Measurements from ENCODE around the gene NRCAM. TPM values are rescaled to one million over a fixed set of nuclear protein-coding genes. Genes with fewer than 3 reads are reported as not detected.

NRCAM gene
- total and polyA plus RNA-seq, 10 of the 15 experiments (the other 5 are each of a cell fraction or from before 2014, with no cell fraction given) = 0.30 to 2.0 (median 1.0) TPM

DNA sequence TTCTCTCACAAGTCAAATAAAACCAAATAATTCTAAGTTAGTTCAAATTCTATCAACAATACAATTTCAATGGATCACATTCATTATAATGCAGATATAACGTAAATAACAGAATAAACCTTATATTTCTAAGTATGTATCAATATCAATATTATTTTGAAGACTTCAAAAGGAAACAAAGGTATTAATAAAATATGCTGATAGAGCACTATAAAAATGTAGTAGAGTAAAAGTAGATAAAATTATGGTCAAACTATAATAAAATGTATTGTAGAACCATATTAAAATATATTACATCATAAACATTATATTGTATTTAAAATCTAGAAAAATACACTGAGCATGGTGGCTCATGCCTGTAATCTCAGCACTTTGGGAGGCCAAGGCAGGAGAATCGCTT lies 23.5 kb upstream of the NRCAM start:
- ChIA-PET POLR2A (no interaction called here), CTCF (no interaction called here), SMC1A (ENCODE audit: uncharacterized antibody, unreplicated experiment) (interaction anchor here (1.6 kb wide), 1 partner anchor 17 kb away, joined by 5 read pairs; no protein-coding TSS in a partner anchor), RAD21 (ENCODE audit: unreplicated experiment) (interaction anchor here (1.8 kb wide), 1 partner anchor 17 kb away, joined by 5 read pairs; no protein-coding TSS in a partner anchor)
- Histone ChIP-seq H3K36me3 (ENCODE audit: control insufficient read depth in 2 of 2, insufficient read depth in 2 of 2, low read length in 1 of 2) (no peaks in the 10 kb centered on the region), H3K4me1 (ENCODE audit: control insufficient read depth, insufficient read depth, low read length) (no peaks in the 10 kb centered on the region), H3K9me3 (replicated peaks; ENCODE audit: control insufficient read depth, insufficient read depth, low read length) (no peaks in the 10 kb centered on the region), H2AFZ (ENCODE audit: control insufficient read depth, low read depth, low read length) (no peak overlapping the region), H3K4me3 (no peak overlapping the region), H3K79me2 (ENCODE audit: control insufficient read depth, insufficient read depth, low read length) (no peaks in the 10 kb centered on the region), H3K9ac (ENCODE audit: control insufficient read depth, insufficient read depth, low read length) (no peak overlapping the region), H3K4me2 (ENCODE audit: control insufficient read depth, insufficient read depth) (no peak overlapping the region), H3K27ac (ENCODE audit: control insufficient read depth, insufficient read depth) (no peak overlapping the region), H4K20me1 (ENCODE audit: control insufficient read depth, insufficient read depth) (no peaks in the 10 kb centered on the region), H3K27me3 (replicated peaks in 1 of 2; ENCODE audit: control insufficient read depth in 2 of 2, insufficient read depth in 2 of 2, low read length in 1 of 2) (no peaks in the 10 kb centered on the region)
- intact Hi-C loops (cut with micrococcal nuclease; ENCODE audit: unreplicated experiment) (no loop called here), in situ Hi-C loops (cut with MboI) (no loop called here)
- no peak for TF ChIP-seq TCF7 (IDR thresholded peaks at IDR 0.05; ENCODE audit: borderline replicate concordance)
- no peak for ATAC-seq
- no peak for FAIRE-seq
- 98% methylated on average over 2 of the region's 2 CpGs for WGBS (ENCODE audit: insufficient coverage, insufficient replicate concordance, low lambda C conversion rate, missing lambda C conversion rate)
- BruUV-seq (replicated peaks) = no TSS peak
- DNase-seq (ENCODE audit: low read depth, low spot score) = no peak

DNA sequence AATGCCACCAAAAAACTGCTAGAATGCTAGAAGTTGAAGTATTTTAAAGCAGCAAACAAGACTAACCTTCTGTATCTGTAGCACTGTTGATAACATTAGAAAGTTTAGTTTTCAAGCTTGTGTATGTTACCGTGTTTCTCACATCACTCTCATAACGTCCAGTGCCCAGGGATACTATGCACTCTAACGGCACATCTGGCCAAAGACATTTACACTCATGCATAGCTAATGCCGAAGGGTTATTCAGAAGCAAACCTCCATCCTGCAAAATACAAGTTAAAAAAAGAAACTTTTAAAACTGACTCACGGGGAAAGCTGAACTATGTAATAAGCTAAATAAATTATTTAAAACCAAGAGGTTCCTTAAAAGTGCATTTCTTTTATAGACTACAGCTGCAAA lies 22.9 kb upstream of the NRCAM start:
- no peak overlapping the region for H3K4me2 ChIP-seq (ENCODE audit: control insufficient read depth, insufficient read depth)
- H4K20me1 ChIP-seq (ENCODE audit: control insufficient read depth, insufficient read depth) = no peaks in the 10 kb centered on the region
- no peak overlapping the region for H3K27ac ChIP-seq (ENCODE audit: control insufficient read depth, insufficient read depth)
- ChIA-PET CTCF (interaction anchor here (0.7 to 1.2 kb wide), 3 partner anchors 18 to 106 kb away, joined by 3 read pairs; no protein-coding TSS in a partner anchor), SMC1A (ENCODE audit: uncharacterized antibody, unreplicated experiment) (interaction anchor here (1.6 kb wide), 2 partner anchors 11 to 18 kb away, joined by 5 read pairs; no protein-coding TSS in a partner anchor), RAD21 (ENCODE audit: unreplicated experiment) (interaction anchor here (1.8 kb wide), 1 partner anchor 18 kb away, joined by 5 read pairs; no protein-coding TSS in a partner anchor), POLR2A (no interaction called here)
- no peaks in the 10 kb centered on the region for H3K4me1 ChIP-seq (ENCODE audit: control insufficient read depth, insufficient read depth, low read length)
- intact Hi-C loops (cut with micrococcal nuclease; ENCODE audit: unreplicated experiment) (no loop called here), in situ Hi-C loops (cut with MboI) (no loop called here)
- H2AFZ ChIP-seq (ENCODE audit: control insufficient read depth, low read depth, low read length) = no peak overlapping the region
- no peak for DNase-seq (ENCODE audit: low read depth, low spot score)
- H3K79me2 ChIP-seq (ENCODE audit: control insufficient read depth, insufficient read depth, low read length) = no peaks in the 10 kb centered on the region
- BruUV-seq (replicated peaks) = no TSS peak
- FAIRE-seq = no peak
- no peak overlapping the region for H3K9ac ChIP-seq (ENCODE audit: control insufficient read depth, insufficient read depth, low read length)
- H3K27me3 ChIP-seq (replicated peaks in 1 of 2; ENCODE audit: control insufficient read depth in 2 of 2, insufficient read depth in 2 of 2, low read length in 1 of 2) = no peaks in the 10 kb centered on the region
- ATAC-seq = no peak
- no peaks in the 10 kb centered on the region for H3K9me3 ChIP-seq (replicated peaks; ENCODE audit: control insufficient read depth, insufficient read depth, low read length)
- 66% methylated on average over 5 of the region's 5 CpGs for WGBS (ENCODE audit: insufficient coverage, insufficient replicate concordance, low lambda C conversion rate, missing lambda C conversion rate)
- H3K36me3 ChIP-seq (ENCODE audit: control insufficient read depth in 2 of 2, insufficient read depth in 2 of 2, low read length in 1 of 2) = no peaks in the 10 kb centered on the region
- no peak overlapping the region for H3K4me3 ChIP-seq
- TF ChIP-seq, protein P1, sequence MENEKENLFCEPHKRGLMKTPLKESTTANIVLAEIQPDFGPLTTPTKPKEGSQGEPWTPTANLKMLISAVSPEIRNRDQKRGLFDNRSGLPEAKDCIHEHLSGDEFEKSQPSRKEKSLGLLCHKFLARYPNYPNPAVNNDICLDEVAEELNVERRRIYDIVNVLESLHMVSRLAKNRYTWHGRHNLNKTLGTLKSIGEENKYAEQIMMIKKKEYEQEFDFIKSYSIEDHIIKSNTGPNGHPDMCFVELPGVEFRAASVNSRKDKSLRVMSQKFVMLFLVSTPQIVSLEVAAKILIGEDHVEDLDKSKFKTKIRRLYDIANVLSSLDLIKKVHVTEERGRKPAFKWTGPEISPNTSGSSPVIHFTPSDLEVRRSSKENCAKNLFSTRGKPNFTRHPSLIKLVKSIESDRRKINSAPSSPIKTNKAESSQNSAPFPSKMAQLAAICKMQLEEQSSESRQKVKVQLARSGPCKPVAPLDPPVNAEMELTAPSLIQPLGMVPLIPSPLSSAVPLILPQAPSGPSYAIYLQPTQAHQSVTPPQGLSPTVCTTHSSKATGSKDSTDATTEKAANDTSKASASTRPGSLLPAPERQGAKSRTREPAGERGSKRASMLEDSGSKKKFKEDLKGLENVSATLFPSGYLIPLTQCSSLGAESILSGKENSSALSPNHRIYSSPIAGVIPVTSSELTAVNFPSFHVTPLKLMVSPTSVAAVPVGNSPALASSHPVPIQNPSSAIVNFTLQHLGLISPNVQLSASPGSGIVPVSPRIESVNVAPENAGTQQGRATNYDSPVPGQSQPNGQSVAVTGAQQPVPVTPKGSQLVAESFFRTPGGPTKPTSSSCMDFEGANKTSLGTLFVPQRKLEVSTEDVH (IDR thresholded peaks at IDR 0.05; ENCODE audit: low read depth, partially characterized antibody) = no peak
- no peak for TF ChIP-seq CEBPB (IDR thresholded peaks at IDR 0.05; ENCODE audit: borderline replicate concordance in 1 of 2, low read depth in 2 of 2, low read length in 2 of 2)
- TF ChIP-seq LARP7 (IDR thresholded peaks at IDR 0.05) = no peak
- TF ChIP-seq, protein P2, sequence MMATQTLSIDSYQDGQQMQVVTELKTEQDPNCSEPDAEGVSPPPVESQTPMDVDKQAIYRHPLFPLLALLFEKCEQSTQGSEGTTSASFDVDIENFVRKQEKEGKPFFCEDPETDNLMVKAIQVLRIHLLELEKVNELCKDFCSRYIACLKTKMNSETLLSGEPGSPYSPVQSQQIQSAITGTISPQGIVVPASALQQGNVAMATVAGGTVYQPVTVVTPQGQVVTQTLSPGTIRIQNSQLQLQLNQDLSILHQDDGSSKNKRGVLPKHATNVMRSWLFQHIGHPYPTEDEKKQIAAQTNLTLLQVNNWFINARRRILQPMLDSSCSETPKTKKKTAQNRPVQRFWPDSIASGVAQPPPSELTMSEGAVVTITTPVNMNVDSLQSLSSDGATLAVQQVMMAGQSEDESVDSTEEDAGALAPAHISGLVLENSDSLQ (IDR thresholded peaks at IDR 0.05) = no peak
- no peak for TF ChIP-seq HDAC2 (IDR thresholded peaks at IDR 0.05)
- TF ChIP-seq, protein P3, sequence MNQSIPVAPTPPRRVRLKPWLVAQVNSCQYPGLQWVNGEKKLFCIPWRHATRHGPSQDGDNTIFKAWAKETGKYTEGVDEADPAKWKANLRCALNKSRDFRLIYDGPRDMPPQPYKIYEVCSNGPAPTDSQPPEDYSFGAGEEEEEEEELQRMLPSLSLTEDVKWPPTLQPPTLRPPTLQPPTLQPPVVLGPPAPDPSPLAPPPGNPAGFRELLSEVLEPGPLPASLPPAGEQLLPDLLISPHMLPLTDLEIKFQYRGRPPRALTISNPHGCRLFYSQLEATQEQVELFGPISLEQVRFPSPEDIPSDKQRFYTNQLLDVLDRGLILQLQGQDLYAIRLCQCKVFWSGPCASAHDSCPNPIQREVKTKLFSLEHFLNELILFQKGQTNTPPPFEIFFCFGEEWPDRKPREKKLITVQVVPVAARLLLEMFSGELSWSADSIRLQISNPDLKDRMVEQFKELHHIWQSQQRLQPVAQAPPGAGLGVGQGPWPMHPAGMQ (IDR thresholded peaks at IDR 0.05; ENCODE audit: borderline replicate concordance) = no peak
- TF ChIP-seq HDGF (IDR thresholded peaks at IDR 0.05) = no peak
